T-cell (primary cell): ENCODE measurements around the gene STAC2. TPM values are rescaled to one million over a fixed set of nuclear protein-coding genes. Genes with fewer than 3 reads are reported as not detected.

Source experiments
- ATAC-seq, 4 experiments: fragments of 200-7000 bp in 3 of 4; fragments of 150-1000 bp in 1 of 4; cut with Tn5 transposase; replicated peaks in 1 of 4; 1 replicate in 3 of 4; 2 replicates in 1 of 4; pipeline ENCODE4 v1.10.0; 2021; ENCODE audit warnings: moderate library complexity in 3 of 4, mild to moderate bottlenecking in 2 of 4, moderate number of reproducible peaks in 1 of 4
- CTCF ChIA-PET, 2 donors: fragments of 300-600 bp; sonication (Branson Sonifier 250); formaldehyde crosslinking; loops; one replicate each; lab custom pipeline; 2022; ENCODE audit warnings: antibody characterized with exemption in 2 of 2; lab: Charles Lee
- POLR2A ChIA-PET, 2 donors: fragments of 300-600 bp; sonication (Branson Sonifier 250); formaldehyde crosslinking; loops; one replicate each; lab custom pipeline; 2022; ENCODE audit warnings: antibody characterized with exemption in 2 of 2; lab: Charles Lee
- DNase-seq, 35 experiments: peaks; one replicate each; pipeline versions ENCODE4 v3.0.0 to v3.0.0-alpha.2; 2013 to 2023
- H3K27ac ChIP-seq: one replicate; pipeline ENCODE4 v1.5.1; 2013; ENCODE audit warnings: low read length
- H3K27me3 ChIP-seq, 2 experiments: replicated peaks in 1 of 2; 1 replicate in 1 of 2; 2 replicates in 1 of 2; pipeline versions ENCODE4 v1.6.1 to v1.7.0; 2013; ENCODE audit warnings: low read length in 1 of 2, mixed read lengths in 1 of 2; ENCODE audit not compliant: control insufficient read depth in 2 of 2, insufficient read depth in 2 of 2; ENCODE audit errors: extremely low read depth in 1 of 2
- H3K36me3 ChIP-seq, 2 donors: 1 replicate in 1 of 2; 2 replicates in 1 of 2; pipeline versions ENCODE4 v1.6.1 to v1.7.0; 2013; ENCODE audit warnings: low read length in 1 of 2; ENCODE audit not compliant: control insufficient read depth in 2 of 2, insufficient read depth in 1 of 2; ENCODE audit errors: extremely low read depth in 1 of 2
- H3K4me1 ChIP-seq, 2 experiments: 1 replicate in 1 of 2; 2 replicates in 1 of 2; pipeline versions ENCODE4 v1.6.1 to v1.7.0; 2013; ENCODE audit warnings: low read length in 2 of 2, mixed read lengths in 1 of 2; ENCODE audit not compliant: insufficient read depth in 2 of 2, control insufficient read depth in 1 of 2; ENCODE audit errors: extremely low read depth in 1 of 2
- H3K4me3 ChIP-seq, 2 donors: 1 replicate in 1 of 2; 2 replicates in 1 of 2; pipeline versions ENCODE4 v1.5.1 to v1.7.0; 2013; ENCODE audit warnings: mild to moderate bottlenecking in 2 of 2, low read length in 1 of 2, moderate library complexity in 1 of 2; ENCODE audit not compliant: control insufficient read depth in 1 of 2; ENCODE audit errors: extremely low read depth in 1 of 2
- H3K9me3 ChIP-seq: 2 replicates; pipeline ENCODE4 v1.7.0; 2013
- H3K27ac Mint-ChIP-seq, 2 donors: one replicate each; pipeline ENCODE4 v1.8.0; 2020 to 2021; ENCODE audit warnings: mild to moderate bottlenecking in 2 of 2, mixed read lengths in 2 of 2
- H3K27me3 Mint-ChIP-seq, 2 donors: one replicate each; pipeline ENCODE4 v1.8.0; 2021 to 2022; ENCODE audit warnings: mixed read lengths in 2 of 2
- H3K36me3 Mint-ChIP-seq: one replicate; pipeline ENCODE4 v1.8.0; 2021; ENCODE audit warnings: mixed read lengths
- H3K4me1 Mint-ChIP-seq, 3 donors: one replicate each; pipeline ENCODE4 v1.8.0; 2020 to 2022; ENCODE audit warnings: mixed read lengths in 3 of 3, mild to moderate bottlenecking in 1 of 3
- H3K4me3 Mint-ChIP-seq, 3 donors: one replicate each; pipeline ENCODE4 v1.8.0; 2020 to 2022; ENCODE audit warnings: mild to moderate bottlenecking in 3 of 3, mixed read lengths in 3 of 3, moderate library complexity in 3 of 3
- H3K9me3 Mint-ChIP-seq, 3 donors: one replicate each; pipeline ENCODE4 v1.8.0; 2020 to 2022; ENCODE audit warnings: mixed read lengths in 3 of 3
- WGBS: methylation state at CpG from one replicate; pipeline ENCODE4 v1.1.5; 2013; ENCODE audit warnings: missing lambda C conversion rate; ENCODE audit not compliant: insufficient coverage; 5-methylcytosine and 5-hydroxymethylcytosine counted together
- total RNA-seq, 35 experiments: library from RNA in 6 of 35; stranded (reverse) in 6 of 35; fragments of 120-200 nt in 1 of 35; gene quantifications; one replicate each; pipeline versions ENCODE4 v1.2.1 to v1.2.4 and lab custom pipeline; 2013 to 2026

The STAC2 gene
- total RNA-seq, 5 donors from 2014 or later (not counting 1 experiment from before 2014, with no cell fraction given), result 0.12 to 0.15 (median 0.13) TPM; not detected in 2

DNA sequence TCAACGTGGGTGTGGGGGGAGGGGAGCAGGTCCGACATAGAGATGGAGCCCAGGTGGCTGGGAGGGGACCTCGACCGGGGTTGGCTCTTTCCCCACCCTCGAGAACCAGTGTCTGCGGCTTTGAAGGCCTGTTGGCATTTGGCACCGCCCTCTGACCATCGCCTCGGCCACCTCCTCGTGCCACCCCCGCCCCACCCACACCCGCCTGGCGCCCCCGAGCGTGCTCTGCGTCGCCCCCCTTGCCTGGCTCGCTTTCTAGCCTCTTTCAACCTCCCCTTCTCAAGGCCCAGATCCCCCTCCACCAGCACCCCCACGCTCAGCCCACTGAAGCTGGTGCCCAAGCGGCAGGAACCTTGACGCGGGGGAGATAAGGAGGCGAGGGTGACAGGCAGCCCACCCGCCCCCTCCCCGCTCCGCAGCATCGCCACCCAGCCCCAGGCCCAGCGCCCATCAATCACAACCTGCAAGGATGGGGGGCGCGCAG lies 28.9 kb downstream of the STAC2 start:
- CTCF ChIA-PET, result interaction anchor here in 1 of 2 donors (1.4 to 1.5 kb wide), 2 partner anchors 43 to 214 kb away, joined by 3 read pairs; no protein-coding TSS in a partner anchor
- H3K27ac ChIP-seq, result peak overlapping the region; percentile 30
- peaks cover 55 to 63% (median 60%) of the 10 kb centered on the region in 3 donors for H3K4me1 Mint-ChIP-seq

DNA sequence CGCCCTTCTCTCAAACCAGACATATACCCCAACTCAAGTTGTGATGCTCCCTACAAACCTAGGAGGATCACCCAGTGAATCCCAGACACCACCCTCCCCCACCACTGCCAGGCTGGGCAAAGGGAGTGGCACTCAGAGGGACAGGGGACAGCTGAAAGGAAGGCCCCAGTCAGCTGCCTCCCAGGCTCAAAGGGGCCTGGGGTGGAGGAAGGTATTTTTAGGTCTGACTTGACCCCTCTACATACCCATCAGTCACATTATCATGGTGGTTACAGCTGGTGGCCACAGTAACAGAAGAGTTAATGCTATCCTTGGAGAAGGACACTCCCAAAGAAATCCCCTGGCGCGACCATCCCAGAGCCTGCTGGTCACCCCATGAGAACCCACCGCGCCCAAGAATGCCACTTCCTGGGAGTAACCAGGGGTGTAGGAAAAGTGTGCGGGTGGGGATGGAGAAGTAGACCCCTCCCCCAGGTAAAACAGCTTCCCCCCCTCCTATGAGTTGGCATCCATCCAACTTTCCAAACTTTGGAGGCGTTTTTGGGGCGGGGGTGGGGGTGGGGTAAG lies 29.4 kb downstream of the STAC2 start:
- peaks cover 20 to 57% of the 10 kb centered on the region in 2 experiments for H3K4me1 ChIP-seq
- H3K4me3 Mint-ChIP-seq, result peak overlapping the region; percentile 72 to 99 (median 75)
- H3K27me3 ChIP-seq, result no peaks in the 10 kb centered on the region
- H3K9me3 Mint-ChIP-seq, result no peaks in the 10 kb centered on the region
- peaks cover 15% of the 10 kb centered on the region for H3K36me3 Mint-ChIP-seq
- no peaks in the 10 kb centered on the region for H3K27me3 Mint-ChIP-seq
- DNase-seq (no peak), ATAC-seq (no peak)
- H3K4me3 ChIP-seq, result peak overlapping the region in 1 of 2 donors; percentile 83
- WGBS, result no CpG with 5 or more reads among the region's 8 CpGs
- H3K4me1 Mint-ChIP-seq, result peaks cover 51 to 59% (median 55%) of the 10 kb centered on the region in 3 donors
- peak overlapping the region; percentile 57 to 80 for H3K27ac Mint-ChIP-seq
- H3K36me3 ChIP-seq, result peaks cover 0 to 19% of the 10 kb centered on the region in 2 donors
- POLR2A ChIA-PET, result interaction anchor here (0.6 kb wide), 2 partner anchors 32 to 56 kb away, joined by 4 read pairs; no protein-coding TSS in a partner anchor
- no peaks in the 10 kb centered on the region for H3K9me3 ChIP-seq
- CTCF ChIA-PET, result interaction anchor here (0.6 to 1.5 kb wide), 6 partner anchors 31 to 213 kb away, joined by 3 to 16 read pairs (median 3); no protein-coding TSS in a partner anchor
- H3K27ac ChIP-seq, result peak overlapping the region; percentile 45

More for the DNA sequence above, 28.9 kb downstream of the STAC2 start:
- peaks cover 20 to 62% of the 10 kb centered on the region in 2 experiments for H3K4me1 ChIP-seq
- DNase-seq (peak in 2 of 35 experiments; percentile 22 to 29), ATAC-seq (peak in 1 of 4 experiments; percentile 1)
- Mint-ChIP-seq H3K27me3 (no peaks in the 10 kb centered on the region), H3K9me3 (no peaks in the 10 kb centered on the region), H3K36me3 (peaks cover 19% of the 10 kb centered on the region), H3K27ac (no peak overlapping the region), H3K4me3 (peak overlapping the region; percentile 91 to 99 (median 98))
- H3K9me3 ChIP-seq, result no peaks in the 10 kb centered on the region
- H3K27me3 ChIP-seq, result no peaks in the 10 kb centered on the region
- H3K36me3 ChIP-seq, result peaks cover 0 to 23% of the 10 kb centered on the region in 2 donors
- H3K4me3 ChIP-seq, result peak overlapping the region; percentile 63 to 83
- POLR2A ChIA-PET, result interaction anchor here in 1 of 2 donors (0.6 kb wide), 1 partner anchor 32 kb away, joined by 4 read pairs; no protein-coding TSS in a partner anchor
- WGBS, result 0% methylated on average over 20 of the region's 30 CpGs

DNA sequence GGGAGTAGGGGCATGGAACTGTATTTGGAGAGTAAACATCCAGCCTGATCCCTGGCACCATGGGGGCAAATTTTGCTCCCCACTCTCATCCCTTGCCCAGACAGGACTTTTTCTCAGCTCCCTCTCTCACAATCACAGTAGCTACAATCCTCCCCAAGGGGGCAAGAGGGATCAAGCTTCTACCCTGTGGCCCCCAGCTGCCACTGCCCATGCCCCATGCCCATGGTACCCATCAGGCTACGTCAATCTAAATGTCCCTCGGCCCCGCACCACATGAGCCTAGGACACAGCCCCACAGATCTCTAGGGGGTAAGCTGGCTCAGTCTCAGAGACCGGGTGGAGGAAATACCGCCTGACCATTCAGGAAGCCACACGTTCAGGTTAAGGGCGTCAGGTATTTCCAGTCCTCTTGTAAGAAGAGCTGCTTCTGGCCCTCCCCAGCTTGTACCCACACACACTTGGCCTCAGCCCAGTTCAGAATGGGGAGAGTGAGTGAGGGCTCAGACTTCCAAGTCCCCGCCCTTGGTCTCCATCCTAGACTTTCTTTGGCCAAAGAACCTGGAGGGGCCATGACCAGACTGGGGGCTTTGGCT lies 30.1 kb downstream of the STAC2 start:
- Mint-ChIP-seq H3K27ac (peak overlapping the region; percentile 55 to 80), H3K9me3 (no peaks in the 10 kb centered on the region), H3K4me3 (peak overlapping the region; percentile 72 to 99 (median 75)), H3K36me3 (peaks cover 12% of the 10 kb centered on the region), H3K27me3 (no peaks in the 10 kb centered on the region), H3K4me1 (peaks cover 44 to 52% (median 48%) of the 10 kb centered on the region in 3 donors)
- no peak overlapping the region for H3K4me3 ChIP-seq
- DNase-seq (peak in 1 of 35 experiments; percentile 47), ATAC-seq (no peak)
- WGBS, result 51% methylated on average over 4 of the region's 8 CpGs
- peaks cover 14 to 50% of the 10 kb centered on the region in 2 experiments for H3K4me1 ChIP-seq
- no peaks in the 10 kb centered on the region for H3K9me3 ChIP-seq
- peak overlapping the region; percentile 45 for H3K27ac ChIP-seq
- POLR2A ChIA-PET, result interaction anchor here (0.6 kb wide), 3 partner anchors 49 to 85 kb away, joined by 3 to 4 read pairs (median 3); no protein-coding TSS in a partner anchor
- CTCF ChIA-PET, result interaction anchor here (0.6 to 1.5 kb wide), 6 partner anchors 31 to 213 kb away, joined by 3 to 16 read pairs (median 3); no protein-coding TSS in a partner anchor
- no peaks in the 10 kb centered on the region for H3K27me3 ChIP-seq
- H3K36me3 ChIP-seq, result peaks cover 0 to 18% of the 10 kb centered on the region in 2 donors

DNA sequence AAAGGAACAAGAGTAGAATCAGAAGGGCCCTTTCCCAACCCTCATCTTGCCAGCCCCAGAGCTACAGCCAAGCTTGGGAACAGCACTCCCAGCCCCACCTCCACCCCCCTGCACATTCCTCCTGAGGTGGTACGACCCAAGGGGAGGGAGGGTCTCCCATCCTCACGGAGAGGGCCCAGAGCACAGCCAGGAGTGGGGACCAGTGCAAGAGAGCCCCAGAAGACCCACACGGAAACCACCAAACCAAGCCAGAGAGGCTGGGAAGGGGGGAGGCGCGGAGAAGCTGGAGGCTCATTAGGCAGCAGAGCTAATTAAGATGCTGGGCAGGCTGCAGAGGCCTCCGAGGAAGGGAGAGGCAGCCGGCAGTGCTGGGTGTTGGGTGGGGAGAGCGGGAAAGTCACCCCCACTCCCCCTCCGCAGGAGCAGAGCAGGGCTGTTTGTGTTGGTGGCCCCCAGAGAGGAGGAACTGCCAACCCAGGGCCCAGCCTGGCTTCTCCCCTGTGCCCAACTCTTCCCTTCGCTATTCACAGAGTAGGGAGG lies 30.7 kb downstream of the STAC2 start:
- no peaks in the 10 kb centered on the region for H3K27me3 ChIP-seq
- 93% methylated on average over 3 of the region's 10 CpGs for WGBS
- H3K4me3 ChIP-seq, result no peak overlapping the region
- ATAC-seq (no peak), DNase-seq (no peak)
- H3K36me3 Mint-ChIP-seq, result peaks cover 9% of the 10 kb centered on the region
- no peaks in the 10 kb centered on the region for H3K9me3 ChIP-seq
- no peaks in the 10 kb centered on the region for H3K9me3 Mint-ChIP-seq
- H3K4me3 Mint-ChIP-seq, result peak overlapping the region; percentile 72 to 99 (median 75)
- H3K27ac Mint-ChIP-seq, result peak overlapping the region in 1 of 2 donors; percentile 80
- ChIA-PET POLR2A (interaction anchor here in 1 of 2 donors (0.6 kb wide), 2 partner anchors 49 to 85 kb away, joined by 3 read pairs; no protein-coding TSS in a partner anchor), CTCF (interaction anchor here in 1 of 2 donors (1.1 to 1.3 kb wide), 3 partner anchors 30 to 43 kb away, joined by 3 read pairs; no protein-coding TSS in a partner anchor)
- H3K4me1 ChIP-seq, result peaks cover 14 to 48% of the 10 kb centered on the region in 2 experiments
- no peaks in the 10 kb centered on the region for H3K27me3 Mint-ChIP-seq
- peaks cover 42 to 47% (median 44%) of the 10 kb centered on the region in 3 donors for H3K4me1 Mint-ChIP-seq
- peaks cover 0 to 21% of the 10 kb centered on the region in 2 donors for H3K36me3 ChIP-seq
- H3K27ac ChIP-seq, result peak overlapping the region; percentile 45

DNA sequence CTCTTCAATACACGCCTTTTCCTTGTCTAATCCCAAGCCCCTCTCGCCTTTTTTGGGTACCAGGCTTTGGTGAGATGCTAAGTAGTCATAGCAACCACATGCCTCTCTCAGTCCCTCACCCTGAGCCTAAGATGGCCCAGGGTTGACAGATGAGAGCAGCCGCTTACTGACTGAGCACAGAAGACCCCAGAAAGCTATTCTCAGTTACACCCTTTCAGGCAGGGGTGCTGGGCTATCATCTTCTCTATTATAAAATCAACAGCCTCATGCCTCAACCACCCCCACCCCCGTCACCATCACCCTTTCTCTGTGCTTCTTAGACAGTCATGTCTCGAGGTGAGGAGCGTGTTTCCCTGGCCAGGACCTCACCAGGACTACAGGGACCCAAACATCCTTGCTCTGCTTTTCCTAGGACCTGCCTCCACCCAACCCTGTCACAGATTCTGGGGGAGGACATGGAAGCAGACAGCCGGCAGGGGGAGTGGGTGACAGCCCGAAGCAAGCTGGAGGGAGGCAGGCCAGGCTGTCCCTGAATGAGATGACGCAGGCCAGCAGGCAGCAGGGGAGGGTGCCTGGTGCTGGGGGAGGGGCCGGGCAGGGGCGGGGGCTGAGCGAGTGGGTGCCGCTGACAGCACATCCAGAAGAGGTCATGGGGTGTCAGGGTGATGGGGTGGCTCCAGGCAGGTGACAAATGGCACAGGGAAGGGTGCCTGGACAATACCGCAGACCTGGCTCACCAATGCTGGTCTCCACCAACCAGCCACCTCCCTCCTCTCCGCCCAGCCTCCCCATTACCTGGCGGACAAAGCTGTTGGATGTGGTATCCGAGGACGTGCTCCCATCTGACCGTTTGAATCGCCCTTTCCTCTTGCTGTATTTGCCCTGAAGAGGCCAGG lies 31.4 kb downstream of the STAC2 start:
- Histone ChIP-seq H3K4me1 (peaks cover 14 to 44% of the 10 kb centered on the region in 2 experiments), H3K4me3 (no peak overlapping the region), H3K9me3 (no peaks in the 10 kb centered on the region), H3K27ac (no peak overlapping the region), H3K36me3 (peaks cover 0 to 21% of the 10 kb centered on the region in 2 donors), H3K27me3 (no peaks in the 10 kb centered on the region)
- Mint-ChIP-seq H3K27me3 (no peaks in the 10 kb centered on the region), H3K27ac (peak overlapping the region; percentile 46 to 64), H3K4me3 (peak overlapping the region in 1 of 3 donors; percentile 99), H3K36me3 (peaks cover 8% of the 10 kb centered on the region), H3K4me1 (peaks cover 36 to 40% (median 37%) of the 10 kb centered on the region in 3 donors), H3K9me3 (no peaks in the 10 kb centered on the region)
- POLR2A ChIA-PET, result no interaction called here
- ATAC-seq, result no peak
- DNase-seq, result no peak
- 93% methylated on average over 12 of the region's 20 CpGs for WGBS
- CTCF ChIA-PET, result interaction anchor here in 1 of 2 donors (0.5 kb wide), 1 partner anchor 215 kb away, joined by 4 read pairs; no protein-coding TSS in a partner anchor
